ENCODE measurements around the gene NDUFA3. TPM values are rescaled to one million over a fixed set of nuclear protein-coding genes. Genes with fewer than 3 reads are reported as not detected.

NDUFA3 gene
- polyA plus RNA-seq, 2 of the 4 experiments (the other 2 are of a cell fraction), result 43.5 to 190 TPM

DNA sequence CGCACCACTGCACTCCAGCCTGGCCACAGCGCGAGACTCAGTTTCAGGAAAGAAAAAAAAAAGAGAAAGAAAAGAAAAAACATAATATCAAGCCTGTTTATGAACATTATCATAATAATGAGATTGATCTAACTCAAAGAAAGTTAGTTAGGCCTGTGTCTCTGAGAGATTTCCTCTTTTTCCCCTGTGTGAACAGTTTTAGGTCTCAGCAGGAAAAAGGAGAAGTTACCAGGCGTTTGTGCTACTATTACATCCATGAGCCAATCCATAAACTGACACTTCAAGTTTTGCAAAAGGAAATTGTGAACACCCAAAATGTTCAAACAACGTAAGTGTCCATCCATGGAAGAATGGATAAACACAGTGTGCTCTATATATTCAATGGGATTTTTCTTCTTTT, 25.3 kb upstream of the NDUFA3 start:
- peaks cover 16% of the 10 kb centered on the region for H3K9me3 ChIP-seq
- no peak overlapping the region for H3K4me2 ChIP-seq
- no peak for DNase-seq (ENCODE audit: low read depth in 1 of 2, low spot score in 1 of 2)
- ATAC-seq, result no peak
- WGBS (ENCODE audit: missing lambda C conversion rate), result 53% methylated on average over 5 of the region's 5 CpGs
- TF ChIP-seq CBX8 (IDR thresholded peaks at IDR 0.05) (no peak), JUN (IDR thresholded peaks at IDR 0.05) (no peak), ZNF302 (CRISPR knock-in tag; IDR thresholded peaks at IDR 0.05) (no peak), ZSCAN20 (CRISPR knock-in tag; IDR thresholded peaks at IDR 0.05) (no peak), SREBF2 (IDR thresholded peaks at IDR 0.05) (no peak), RAD21 (conservative IDR thresholded peaks at IDR 0.05 in 1 of 2, IDR thresholded peaks at IDR 0.05 in 1 of 2) (no peak), NR3C1 (IDR thresholded peaks at IDR 0.05) (no peak), CEBPB (IDR thresholded peaks at IDR 0.05) (no peak), ESRRA (IDR thresholded peaks at IDR 0.05; ENCODE audit: borderline replicate concordance, low read length) (no peak), GATA3 (IDR thresholded peaks at IDR 0.05; ENCODE audit: borderline replicate concordance) (no peak)
- TF ChIP-seq, protein P1, sequence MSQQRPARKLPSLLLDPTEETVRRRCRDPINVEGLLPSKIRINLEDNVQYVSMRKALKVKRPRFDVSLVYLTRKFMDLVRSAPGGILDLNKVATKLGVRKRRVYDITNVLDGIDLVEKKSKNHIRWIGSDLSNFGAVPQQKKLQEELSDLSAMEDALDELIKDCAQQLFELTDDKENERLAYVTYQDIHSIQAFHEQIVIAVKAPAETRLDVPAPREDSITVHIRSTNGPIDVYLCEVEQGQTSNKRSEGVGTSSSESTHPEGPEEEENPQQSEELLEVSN (IDR thresholded peaks at IDR 0.05; ENCODE audit: borderline replicate concordance, low read depth), result no peak
- TF ChIP-seq, protein P2, sequence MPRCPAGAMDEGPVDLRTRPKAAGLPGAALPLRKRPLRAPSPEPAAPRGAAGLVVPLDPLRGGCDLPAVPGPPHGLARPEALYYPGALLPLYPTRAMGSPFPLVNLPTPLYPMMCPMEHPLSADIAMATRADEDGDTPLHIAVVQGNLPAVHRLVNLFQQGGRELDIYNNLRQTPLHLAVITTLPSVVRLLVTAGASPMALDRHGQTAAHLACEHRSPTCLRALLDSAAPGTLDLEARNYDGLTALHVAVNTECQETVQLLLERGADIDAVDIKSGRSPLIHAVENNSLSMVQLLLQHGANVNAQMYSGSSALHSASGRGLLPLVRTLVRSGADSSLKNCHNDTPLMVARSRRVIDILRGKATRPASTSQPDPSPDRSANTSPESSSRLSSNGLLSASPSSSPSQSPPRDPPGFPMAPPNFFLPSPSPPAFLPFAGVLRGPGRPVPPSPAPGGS (IDR thresholded peaks at IDR 0.05), result no peak
- TF ChIP-seq, protein P3, sequence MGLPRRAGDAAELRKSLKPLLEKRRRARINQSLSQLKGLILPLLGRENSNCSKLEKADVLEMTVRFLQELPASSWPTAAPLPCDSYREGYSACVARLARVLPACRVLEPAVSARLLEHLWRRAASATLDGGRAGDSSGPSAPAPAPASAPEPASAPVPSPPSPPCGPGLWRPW (IDR thresholded peaks at IDR 0.05), result no peak
- TF ChIP-seq, protein P4, sequence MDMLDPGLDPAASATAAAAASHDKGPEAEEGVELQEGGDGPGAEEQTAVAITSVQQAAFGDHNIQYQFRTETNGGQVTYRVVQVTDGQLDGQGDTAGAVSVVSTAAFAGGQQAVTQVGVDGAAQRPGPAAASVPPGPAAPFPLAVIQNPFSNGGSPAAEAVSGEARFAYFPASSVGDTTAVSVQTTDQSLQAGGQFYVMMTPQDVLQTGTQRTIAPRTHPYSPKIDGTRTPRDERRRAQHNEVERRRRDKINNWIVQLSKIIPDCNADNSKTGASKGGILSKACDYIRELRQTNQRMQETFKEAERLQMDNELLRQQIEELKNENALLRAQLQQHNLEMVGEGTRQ (IDR thresholded peaks at IDR 0.05), result no peak
- CTCF ChIA-PET, result interaction anchor here (1.3 kb wide), 1 partner anchor 10 kb away, joined by 4 read pairs; no protein-coding TSS in a partner anchor
- no peak overlapping the region for H3K27ac ChIP-seq
- POLR2A ChIA-PET, result no interaction called here
- no peaks in the 10 kb centered on the region for H3K4me1 ChIP-seq
- FAIRE-seq, result no peak
- no peak overlapping the region for H3K4me3 ChIP-seq

DNA sequence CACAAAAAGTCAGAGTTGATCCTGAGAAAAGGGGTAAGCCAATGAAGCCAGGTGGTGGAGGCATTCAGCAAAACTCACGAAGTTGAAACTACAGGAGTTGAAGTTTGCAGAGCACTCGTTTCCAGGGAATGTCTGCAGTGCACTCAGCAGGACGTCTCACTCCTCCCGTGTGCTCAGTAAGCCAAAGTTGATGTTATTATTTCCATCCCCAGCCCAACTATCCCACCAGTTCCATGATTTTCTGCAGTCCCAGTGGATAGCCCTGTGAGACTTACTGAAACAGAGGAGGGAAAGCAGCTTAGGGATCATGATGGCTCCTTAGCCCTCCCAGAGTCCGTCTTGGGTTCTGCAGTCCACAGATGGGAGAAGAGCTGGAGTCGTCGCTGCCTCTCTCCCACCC, 21.6 kb upstream of the NDUFA3 start, which contains the start of gene TARM1:
Gene TARM1 (minus strand): TSS at position 334 of the 400 bp plus-strand sequence. CDS start 25 bp downstream, at position 309.
- no peak within 1 kb of the TSS for H3K4me3 ChIP-seq
- no peak within 1 kb of the TSS for H3K4me2 ChIP-seq
- CTCF ChIA-PET, result no interaction called here
- WGBS (ENCODE audit: missing lambda C conversion rate), result 37% methylated on average over 7 of the region's 7 CpGs
- ATAC-seq (peak in 1 of 2 experiments; percentile 32; a peak in 2 of 6 replicates), FAIRE-seq (no peak), DNase-seq (ENCODE audit: low read depth in 1 of 2, low spot score in 1 of 2) (no peak)
- TF ChIP-seq NR3C1 (IDR thresholded peaks at IDR 0.05) (no peak), NFE2L2 (conservative IDR thresholded peaks at IDR 0.05; ENCODE audit: low read length) (no peak), ZC3H11A (IDR thresholded peaks at IDR 0.05) (no peak), CBX8 (IDR thresholded peaks at IDR 0.05) (no peak), SREBF2 (IDR thresholded peaks at IDR 0.05) (no peak), FOSB (CRISPR knock-in tag; IDR thresholded peaks at IDR 0.05) (no peak), TP53 (CRISPR knock-in tag; IDR thresholded peaks at IDR 0.05) (no peak), RARB (CRISPR knock-in tag; IDR thresholded peaks at IDR 0.05) (no peak), KDM5A (IDR thresholded peaks at IDR 0.05) (no peak), ZSCAN20 (CRISPR knock-in tag; IDR thresholded peaks at IDR 0.05) (no peak), PHF8 (IDR thresholded peaks at IDR 0.05; ENCODE audit: borderline replicate concordance, low read depth) (no peak), EHF (CRISPR knock-in tag; IDR thresholded peaks at IDR 0.05) (no peak), NPAS2 (CRISPR knock-in tag; IDR thresholded peaks at IDR 0.05; ENCODE audit: borderline replicate concordance) (no peak), RNF2 (IDR thresholded peaks at IDR 0.05; ENCODE audit: borderline replicate concordance, low read depth) (no peak), ZNF302 (CRISPR knock-in tag; IDR thresholded peaks at IDR 0.05) (no peak), HEYL (CRISPR knock-in tag; IDR thresholded peaks at IDR 0.05) (no peak), TFCP2L1 (CRISPR knock-in tag; IDR thresholded peaks at IDR 0.05) (no peak), FOSL2 (IDR thresholded peaks at IDR 0.05) (no peak), FOSL2 (CRISPR knock-in tag; IDR thresholded peaks at IDR 0.05) (no peak)
- TF ChIP-seq, protein P5, sequence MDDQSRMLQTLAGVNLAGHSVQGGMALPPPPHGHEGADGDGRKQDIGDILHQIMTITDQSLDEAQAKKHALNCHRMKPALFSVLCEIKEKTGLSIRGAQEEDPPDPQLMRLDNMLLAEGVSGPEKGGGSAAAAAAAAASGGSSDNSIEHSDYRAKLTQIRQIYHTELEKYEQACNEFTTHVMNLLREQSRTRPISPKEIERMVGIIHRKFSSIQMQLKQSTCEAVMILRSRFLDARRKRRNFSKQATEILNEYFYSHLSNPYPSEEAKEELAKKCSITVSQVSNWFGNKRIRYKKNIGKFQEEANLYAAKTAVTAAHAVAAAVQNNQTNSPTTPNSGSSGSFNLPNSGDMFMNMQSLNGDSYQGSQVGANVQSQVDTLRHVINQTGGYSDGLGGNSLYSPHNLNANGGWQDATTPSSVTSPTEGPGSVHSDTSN (IDR thresholded peaks at IDR 0.05), result no peak
- TF ChIP-seq, protein P6, sequence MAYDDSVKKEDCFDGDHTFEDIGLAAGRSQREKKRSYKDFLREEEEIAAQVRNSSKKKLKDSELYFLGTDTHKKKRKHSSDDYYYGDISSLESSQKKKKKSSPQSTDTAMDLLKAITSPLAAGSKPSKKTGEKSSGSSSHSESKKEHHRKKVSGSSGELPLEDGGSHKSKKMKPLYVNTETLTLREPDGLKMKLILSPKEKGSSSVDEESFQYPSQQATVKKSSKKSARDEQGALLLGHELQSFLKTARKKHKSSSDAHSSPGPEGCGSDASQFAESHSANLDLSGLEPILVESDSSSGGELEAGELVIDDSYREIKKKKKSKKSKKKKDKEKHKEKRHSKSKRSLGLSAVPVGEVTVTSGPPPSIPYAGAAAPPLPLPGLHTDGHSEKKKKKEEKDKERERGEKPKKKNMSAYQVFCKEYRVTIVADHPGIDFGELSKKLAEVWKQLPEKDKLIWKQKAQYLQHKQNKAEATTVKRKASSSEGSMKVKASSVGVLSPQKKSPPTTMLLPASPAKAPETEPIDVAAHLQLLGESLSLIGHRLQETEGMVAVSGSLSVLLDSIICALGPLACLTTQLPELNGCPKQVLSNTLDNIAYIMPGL (CRISPR knock-in tag; IDR thresholded peaks at IDR 0.05; ENCODE audit: borderline replicate concordance), result no peak
- peaks cover 42% of the 10 kb centered on the region for H3K9me3 ChIP-seq
- no peak within 1 kb of the TSS for H3K27ac ChIP-seq
- H3K4me1 ChIP-seq, result no peaks in the 10 kb centered on the region
- POLR2A ChIA-PET, result no interaction called here
